Cardiac muscle cell (in vitro differentiated cells and primary cell): ENCODE measurements around the gene RFX2. TPM values are rescaled to one million over a fixed set of nuclear protein-coding genes. Genes with fewer than 3 reads are reported as not detected.
A peak's percentile ranks its signal among the peaks of the same experiment; 100 is the strongest.
"Not testable (repeated sequence)": the region's sequence is repeated elsewhere in the genome, so short reads cannot be mapped to it uniquely, and the experiment has no call there.

Experiments
- DNase-seq, 2 donors: peaks; one replicate each; pipeline versions ENCODE4 v3.0.0 to v3.0.0-alpha.2; 2010 to 2017; ENCODE audit warnings: low read depth in 1 of 2, low spot score in 1 of 2
- H3K27ac ChIP-seq: fragments of 200-600 bp; sonication (generic); 2 replicates; pipeline ENCODE4 v1.5.1; 2016
- H3K27me3 ChIP-seq: fragments of 200-600 bp; sonication (generic); 2 replicates; pipeline ENCODE4 v1.6.0; 2016; ENCODE audit warnings: control low read depth
- H3K36me3 ChIP-seq: fragments of 200-600 bp; sonication (generic); 2 replicates; pipeline ENCODE4 v1.5.1; 2016; ENCODE audit warnings: control low read depth
- H3K4me1 ChIP-seq: fragments of 200-600 bp; sonication (generic); 2 replicates; pipeline ENCODE4 v1.8.1; 2017; ENCODE audit warnings: low read depth, mild to moderate bottlenecking, mixed run types
- H3K4me3 ChIP-seq: fragments of 200-600 bp; sonication (generic); 2 replicates; pipeline ENCODE4 v1.5.1; 2016; ENCODE audit warnings: mild to moderate bottlenecking
- H3K9me3 ChIP-seq: fragments of 200-600 bp; sonication (generic); 2 replicates; pipeline ENCODE4 v1.5.1; 2017; ENCODE audit warnings: low read depth, mild to moderate bottlenecking, control low read depth
- CTCF ChIP-seq: IDR thresholded peaks from 2 replicates; pipeline ENCODE4 v1.5.1; 2012; ENCODE audit warnings: low read depth, mild to moderate bottlenecking, low read length
- polyA plus RNA-seq: library from polyadenylated mRNA; unstranded; fragments of >200 nt; fragmentation: Nextera tagmentation; extraction: Ambion mirVana; gene quantifications from 2 replicates; pipeline ENCODE4 v1.2.1, GENCODE V29; 2016
- total RNA-seq: library from RNA; depleted of rRNA; stranded (reverse); fragments of >200 nt; gene quantifications from 2 replicates; pipeline ENCODE4 v1.2.3, GENCODE V29; 2016

The RFX2 gene
- total and polyA plus RNA-seq, 2 experiments from 2014 or later, result 3.0 to 3.9 TPM

GRCh38 chr19:6113616-6114188 is 3.4 kb upstream of the RFX2 start:
- Histone ChIP-seq H3K9me3 (no peaks in the 10 kb centered on the region), H3K4me1 (peaks cover 8% of the 10 kb centered on the region), H3K27me3 (peaks cover 14% of the 10 kb centered on the region), H3K4me3 (no peak overlapping the region), H3K27ac (no peak overlapping the region), H3K36me3 (no peaks in the 10 kb centered on the region)
- DNase-seq, result no peak
- TF ChIP-seq CTCF, result no peak

- Histone ChIP-seq H3K27ac (no peak overlapping the region), H3K4me1 (peaks cover 8% of the 10 kb centered on the region), H3K36me3 (no peaks in the 10 kb centered on the region), H3K4me3 (peak overlapping the region; percentile 45), H3K27me3 (peaks cover 25% of the 10 kb centered on the region), H3K9me3 (no peaks in the 10 kb centered on the region)
- no peak for TF ChIP-seq CTCF
- DNase-seq, result no peak
Measured at GRCh38 chr19:6109947-6110346, 353 bp downstream of the RFX2 start.

GRCh38 chr19:6108721-6109633 is 1.3 kb downstream of the RFX2 start:
- DNase-seq, result peak in 1 of 2 donors; percentile 78
- peaks cover 25% of the 10 kb centered on the region for H3K27me3 ChIP-seq
- H3K36me3 ChIP-seq, result no peaks in the 10 kb centered on the region
- no peak for TF ChIP-seq CTCF
- no peaks in the 10 kb centered on the region for H3K9me3 ChIP-seq
- peaks cover 8% of the 10 kb centered on the region for H3K4me1 ChIP-seq
- no peak overlapping the region for H3K27ac ChIP-seq
- H3K4me3 ChIP-seq, result peak overlapping the region; percentile 45

- not testable (repeated sequence) for H3K4me3 ChIP-seq, H3K9me3 ChIP-seq, H3K36me3 ChIP-seq, DNase-seq, H3K27ac ChIP-seq, H3K4me1 ChIP-seq
- H3K27me3 ChIP-seq, result peaks cover 25% of the 10 kb centered on the region
Measured at GRCh38 chr19:6106643-6107294, 3.5 kb downstream of the RFX2 start.

- H3K36me3 ChIP-seq, result no peaks in the 10 kb centered on the region
- H3K9me3 ChIP-seq, result no peaks in the 10 kb centered on the region
- no peak for DNase-seq
- no peak for TF ChIP-seq CTCF
- H3K27me3 ChIP-seq, result peaks cover 25% of the 10 kb centered on the region
- H3K27ac ChIP-seq, result no peak overlapping the region
- peaks cover 8% of the 10 kb centered on the region for H3K4me1 ChIP-seq
- H3K4me3 ChIP-seq, result no peak overlapping the region
Measured at GRCh38 chr19:6105444-6105843, 4.9 kb downstream of the RFX2 start.
